ENCODE results near the gene CBFA2T3. TPM values are rescaled to one million over a fixed set of nuclear protein-coding genes. Genes with fewer than 3 reads are reported as not detected.

CBFA2T3 gene
- total and polyA plus RNA-seq, 2 of the 8 experiments (the other 6 are each of a cell fraction or from before 2014, with no cell fraction given): 0.51 to 1.3 TPM

- H3K79me2 ChIP-seq (ENCODE audit: control insufficient read depth in 1 of 2, insufficient read depth in 2 of 2, low read length in 2 of 2): no peaks in the 10 kb centered on the region
- FAIRE-seq (no peak), DNase-seq (ENCODE audit: low read depth in 1 of 2, low spot score in 2 of 2) (no peak)
- H3K4me2 ChIP-seq (ENCODE audit: insufficient read depth in 1 of 2, low read depth in 2 of 2, low read length in 2 of 2): no peak overlapping the region
- 0 out of 2 replicates have a peak, but pooled peaks cover 3% of the 10 kb centered on the region for H3K79me1 ChIP-seq (ENCODE audit: low read depth, low read length)
- H4K20me1 ChIP-seq (replicated peaks in 1 of 2; ENCODE audit: control insufficient read depth in 1 of 2, insufficient read depth in 2 of 2, low read length in 2 of 2): peaks cover 0 to 2% of the 10 kb centered on the region in 2 experiments
- no peak overlapping the region for H2AK5ac ChIP-seq (ENCODE audit: low read depth, low read length)
- ChIA-PET POLR2A (ENCODE audit: partially characterized antibody) (interaction anchor here (0.6 to 2.3 kb wide), 3 partner anchors 20 to 25 kb away, joined by 3 to 5 read pairs (median 3); no protein-coding TSS in a partner anchor), CTCF (ENCODE audit: partially characterized antibody) (interaction anchor here (0.7 to 1.9 kb wide), 6 partner anchors 9 to 24 kb away, joined by 3 to 10 read pairs (median 4); partner anchors contain the start of genes GALNS and TRAPPC2L)
- H4K8ac ChIP-seq (ENCODE audit: extremely low read depth, insufficient read depth, low read length): no peak overlapping the region
- H3K4ac ChIP-seq (replicated peaks; ENCODE audit: insufficient read length, low read depth, low read length): no peak overlapping the region
- H2BK12ac ChIP-seq (ENCODE audit: low read depth, low read length): no peak overlapping the region
- no peak overlapping the region for H3K9ac ChIP-seq (replicated peaks in 1 of 4; ENCODE audit: extremely low read depth in 1 of 4, low read depth in 3 of 4, low read length in 3 of 4)
- H3K23me2 ChIP-seq (ENCODE audit: low read depth, low read length): no peaks in the 10 kb centered on the region
- no peak overlapping the region for H3K18ac ChIP-seq (ENCODE audit: extremely low read depth, low read length)
- H3K9me3 ChIP-seq (ENCODE audit: insufficient read depth in 2 of 2, low read depth in 1 of 2, low read length in 1 of 2): no peaks in the 10 kb centered on the region
- no peak overlapping the region for H2BK15ac ChIP-seq (ENCODE audit: low read length)
- no peak overlapping the region for H2BK5ac ChIP-seq (ENCODE audit: low read depth, low read length)
- no peak overlapping the region for H2BK20ac ChIP-seq (ENCODE audit: low read length)
- H2AFZ ChIP-seq (ENCODE audit: low read length): no peak overlapping the region
- no peak overlapping the region for H3K27ac ChIP-seq (ENCODE audit: low read depth, low read length)
- 93% methylated on average over 12 of the region's 13 CpGs; no CpG with 5 or more reads in 1 of the 2 experiments for WGBS, 2 experiments (ENCODE audit: extremely low coverage in 1 of 2, insufficient coverage in 1 of 2, insufficient read length in 1 of 2, insufficient replicate concordance in 2 of 2, low coverage in 1 of 2, low lambda C conversion rate in 2 of 2, missing lambda C conversion rate in 1 of 2)
- H4K91ac ChIP-seq (replicated peaks; ENCODE audit: insufficient read length, low read length): no peak overlapping the region
- H3K4me1 ChIP-seq (replicated peaks in 1 of 4; ENCODE audit: control insufficient read depth in 3 of 4, insufficient read depth in 4 of 4, low read length in 3 of 4): 0 out of 7 replicates have a peak, but pooled peaks cover 0 to 2% (median 0%) of the 10 kb centered on the region in 4 experiments
- no peak overlapping the region for H3K14ac ChIP-seq (ENCODE audit: insufficient read length)
- 0 out of 8 replicates have a peak, but pooled peaks cover 0 to 3% (median under 1%) of the 10 kb centered on the region in 4 experiments for H3K36me3 ChIP-seq (ENCODE audit: control insufficient read depth in 2 of 4, insufficient read depth in 4 of 4, low read length in 3 of 4)
- H3K23ac ChIP-seq (ENCODE audit: insufficient read length): no peak overlapping the region
- no peaks in the 10 kb centered on the region for H3K27me3 ChIP-seq (replicated peaks in 1 of 4; ENCODE audit: control insufficient read depth in 3 of 4, extremely low read depth in 1 of 4, insufficient read depth in 3 of 4, low read length in 3 of 4)
- no peak overlapping the region for H3K56ac ChIP-seq (replicated peaks; ENCODE audit: insufficient read length, low read depth, low read length)
- no peak overlapping the region for H3K4me3 ChIP-seq (ENCODE audit: extremely low read depth in 1 of 4, insufficient read depth in 2 of 4, low read depth in 3 of 4, low read length in 4 of 4)
- H4K5ac ChIP-seq (ENCODE audit: insufficient read length, low read depth, low read length): no peak overlapping the region
- H2BK120ac ChIP-seq (replicated peaks; ENCODE audit: low read depth, low read length): no peak overlapping the region
- TF ChIP-seq HDAC2 (IDR thresholded peaks at IDR 0.05; ENCODE audit: borderline replicate concordance in 1 of 2, low read depth in 2 of 2, low read length in 2 of 2) (no peak), KDM4A (IDR thresholded peaks at IDR 0.05; ENCODE audit: low read depth, low read length, severe bottlenecking) (no peak), NANOG (IDR thresholded peaks at IDR 0.05; ENCODE audit: insufficient read depth, low read depth, low read length, poor library complexity, severe bottlenecking) (no peak), TCF12 (IDR thresholded peaks at IDR 0.05; ENCODE audit: low read depth, low read length) (no peak), PHF8 (conservative IDR thresholded peaks at IDR 0.05; ENCODE audit: low read depth, low read length) (no peak), SRF (IDR thresholded peaks at IDR 0.05; ENCODE audit: low read depth, low read length) (no peak), BCL11A (IDR thresholded peaks at IDR 0.05; ENCODE audit: low read depth in 2 of 2, low read length in 2 of 2) (no peak), RXRA (IDR thresholded peaks at IDR 0.05; ENCODE audit: insufficient read depth, low read depth, low read length) (no peak), TAF1 (IDR thresholded peaks at IDR 0.05; ENCODE audit: low read depth, low read length) (no peak), TEAD4 (IDR thresholded peaks at IDR 0.05; ENCODE audit: low read depth, low read length) (no peak), SAP30 (IDR thresholded peaks at IDR 0.05; ENCODE audit: insufficient read depth, insufficient replicate concordance, low read length) (no peak)
- TF ChIP-seq, protein P1, sequence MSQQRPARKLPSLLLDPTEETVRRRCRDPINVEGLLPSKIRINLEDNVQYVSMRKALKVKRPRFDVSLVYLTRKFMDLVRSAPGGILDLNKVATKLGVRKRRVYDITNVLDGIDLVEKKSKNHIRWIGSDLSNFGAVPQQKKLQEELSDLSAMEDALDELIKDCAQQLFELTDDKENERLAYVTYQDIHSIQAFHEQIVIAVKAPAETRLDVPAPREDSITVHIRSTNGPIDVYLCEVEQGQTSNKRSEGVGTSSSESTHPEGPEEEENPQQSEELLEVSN (IDR thresholded peaks at IDR 0.05): no peak
Measured at GRCh38 chr16:88833086-88833485, 143.9 kb downstream of the CBFA2T3 start.
